Suprapubic skin (tissue), 4 donors: ENCODE data around the gene ANXA2. TPM values are rescaled to one million over a fixed set of nuclear protein-coding genes. Genes with fewer than 3 reads are reported as not detected.

Experiments used
- DNase-seq, 2 donors: peaks; one replicate each; pipeline ENCODE4 v3.0.0-alpha.2; 2019; ENCODE audit warnings: low spot score in 2 of 2
- H3K27ac ChIP-seq: fragments of 200-600 bp; sonication (generic); one replicate; pipeline ENCODE4 v1.5.1; 2019
- H3K27me3 ChIP-seq: fragments of 200-600 bp; sonication (generic); one replicate; pipeline ENCODE4 v1.5.1; 2019
- H3K36me3 ChIP-seq: fragments of 200-600 bp; sonication (generic); one replicate; pipeline ENCODE4 v1.5.1; 2019
- H3K4me1 ChIP-seq: fragments of 200-600 bp; sonication (generic); one replicate; pipeline ENCODE4 v1.5.1; 2019
- H3K4me3 ChIP-seq: fragments of 200-600 bp; sonication (generic); one replicate; pipeline ENCODE4 v1.5.1; 2019; ENCODE audit warnings: mild to moderate bottlenecking
- H3K9me3 ChIP-seq: fragments of 200-600 bp; sonication (generic); one replicate; pipeline ENCODE4 v1.5.1; 2019
- CTCF ChIP-seq, 2 donors: fragments of 200-600 bp in 1 of 2; fragments of 450-650 bp in 1 of 2; sonication (generic) in 1 of 2; IDR thresholded peaks; one replicate each; pipeline ENCODE4 v1.5.1; 2016 to 2019; ENCODE audit warnings: antibody characterized with exemption in 2 of 2, mild to moderate bottlenecking in 1 of 2, moderate library complexity in 1 of 2
- EP300 ChIP-seq: sonication (generic); formaldehyde crosslinking; IDR thresholded peaks from one replicate; pipeline ENCODE4 v1.6.1; 2017; ENCODE audit warnings: antibody characterized with exemption
- POLR2A ChIP-seq, 2 donors: fragments of 450-650 bp; IDR thresholded peaks; one replicate each; pipeline ENCODE4 v1.6.1; 2017; ENCODE audit warnings: antibody characterized with exemption in 2 of 2, mild to moderate bottlenecking in 2 of 2, moderate library complexity in 2 of 2
- POLR2AphosphoS5 ChIP-seq, 3 donors: sonication (generic); formaldehyde crosslinking; IDR thresholded peaks; one replicate each; pipeline ENCODE4 v1.6.1; 2017; ENCODE audit warnings: antibody characterized with exemption in 3 of 3
- WGBS: methylation state at CpG from one replicate; pipeline ENCODE4 v1.1.5; 2018; 5-methylcytosine and 5-hydroxymethylcytosine counted together
- total RNA-seq, 4 donors: library from RNA; depleted of rRNA; stranded (reverse); fragments of >200 nt; gene quantifications; one replicate each; pipeline ENCODE4 v1.1.0, GENCODE V29; 2016

The ANXA2 gene
- total RNA-seq, 4 donors from 2014 or later: 1,379 to 1,734 (median 1,554) TPM

- 100% methylated on average over 1 of the region's 1 CpG for WGBS
- DNase-seq: no peak
- no peak for TF ChIP-seq POLR2AphosphoS5 (IDR thresholded peaks at IDR 0.05)
- no peak for TF ChIP-seq POLR2A (IDR thresholded peaks at IDR 0.05)
- no peak for TF ChIP-seq EP300
- TF ChIP-seq CTCF (IDR thresholded peaks at IDR 0.05): no peak
- H3K4me3 ChIP-seq: no peak overlapping the region
- no peaks in the 10 kb centered on the region for H3K27me3 ChIP-seq
- no peaks in the 10 kb centered on the region for H3K36me3 ChIP-seq
- H3K27ac ChIP-seq: no peak overlapping the region
- no peaks in the 10 kb centered on the region for H3K9me3 ChIP-seq
- H3K4me1 ChIP-seq: peaks cover 16% of the 10 kb centered on the region
These were observed 96.8 kb downstream of the ANXA2 start for GRCh38 chr15:60301024-60301423.

- Histone ChIP-seq H3K4me1 (peaks cover 16% of the 10 kb centered on the region), H3K36me3 (no peaks in the 10 kb centered on the region), H3K4me3 (peak overlapping the region; percentile 10), H3K27ac (no peak overlapping the region), H3K9me3 (no peaks in the 10 kb centered on the region), H3K27me3 (no peaks in the 10 kb centered on the region)
- 14% methylated on average over 18 of the region's 18 CpGs for WGBS
- TF ChIP-seq EP300 (no peak), CTCF (IDR thresholded peaks at IDR 0.05) (peak in 1 of 2 donors; percentile 41)
- peak; percentile 71 to 82 for DNase-seq
These were observed 98.2 kb downstream of the ANXA2 start for GRCh38 chr15:60299452-60300047.

Other genes starting within 250 kb of the ANXA2 start
- gene ICE2, start 81.2 kb upstream of the ANXA2 start, total RNA-seq: 10 to 100 TPM; 11.9 to 35.2 (median 27.2) TPM